ENCODE results near the gene C1orf74. TPM values are rescaled to one million over a fixed set of nuclear protein-coding genes. Genes with fewer than 3 reads are reported as not detected.

C1orf74 gene
- 2.6 and 3.1 TPM in 2 replicates for total RNA-seq

GRCh38 chr1:209784265-209785169 lies at the start of gene C1orf74:
TSS of gene C1orf74 (minus strand) at chr1:209784559. CDS start at chr1:209783634, 925 bp downstream.

GRCh38 chr1:209827384-209828262 lies 43.3 kb upstream of the C1orf74 start, which contains the start of gene UTP25:
TSS of gene UTP25 (plus strand) at chr1:209827972. CDS start at chr1:209828064, 92 bp downstream.

GRCh38 chr1:209805875-209806760 lies 21.8 kb upstream of the C1orf74 start, which contains the start of gene IRF6:
TSS of gene IRF6 (minus strand) at chr1:209806142. CDS start at chr1:209801413, 4,729 bp downstream.

GRCh38 chr1:209755926-209756614 lies 28.3 kb downstream of the C1orf74 start, which contains the start of gene TRAF3IP3:
TSS of gene TRAF3IP3 (plus strand) at chr1:209756053. CDS start at chr1:209760040, 3,987 bp downstream.

Other genes with a start within 250 kb of the C1orf74 start
- under 0.01 TPM in 1 of 2 replicates, not detected in the other for gene CAMK1G, start 200.8 kb downstream of the C1orf74 start, total RNA-seq
- 6.1 and 14.3 TPM in 2 replicates for gene LAMB3, start 132.1 kb downstream of the C1orf74 start, total RNA-seq
- gene G0S2, start 109.1 kb downstream of the C1orf74 start, total RNA-seq, result 1.6 and 23.9 TPM in 2 replicates
- 1.2 and 16.5 TPM in 2 replicates for gene HSD11B1, start 79.7 kb downstream of the C1orf74 start, total RNA-seq
- gene TRAF3IP3, start 28.5 kb downstream of the C1orf74 start, total RNA-seq, result not detected in 2 replicates
- not detected in 2 replicates for gene IRF6, start 21.6 kb upstream of the C1orf74 start, total RNA-seq
- gene UTP25, start 43.4 kb upstream of the C1orf74 start, total RNA-seq, result 12.1 and 14.9 TPM in 2 replicates
- gene SYT14, start 153.7 kb upstream of the C1orf74 start, total RNA-seq, result under 0.01 TPM in 1 of 2 replicates, not detected in the other

Measured in subcutaneous preadipocyte (primary cell).